K562 (cell line): ENCODE results near the gene PXN. TPM values are rescaled to one million over a fixed set of nuclear protein-coding genes. Genes with fewer than 3 reads are reported as not detected.

ENCODE experiments used
- ATF1 ChIP-seq, 2 experiments: fragments of 450-650 bp in 1 of 2; IDR thresholded peaks; 2 replicates each; pipeline ENCODE4 v1.6.1; 2016; ENCODE audit warnings: missing compliant biosample characterization in 1 of 2, missing genetic modification characterization in 1 of 2
- ATF7 ChIP-seq: fragments of 450-650 bp; IDR thresholded peaks from 2 replicates; pipeline ENCODE4 v1.7.1; 2014; ENCODE audit warnings: mild to moderate bottlenecking, moderate library complexity
- BDP1 ChIP-seq: IDR thresholded peaks from 3 replicates; pipeline ENCODE4 v1.6.1; 2011; ENCODE audit not compliant: insufficient read length, insufficient read depth
- CHD4 ChIP-seq: fragments of 200-600 bp; sonication (generic); IDR thresholded peaks from 3 replicates; pipeline ENCODE4 v1.6.1; 2012; ENCODE audit warnings: low read depth, mild to moderate bottlenecking, mixed read lengths, low read length, inconsistent platforms; ENCODE audit not compliant: insufficient read depth, insufficient replicate concordance, poor library complexity, severe bottlenecking
- CREB3 ChIP-seq: fragments of 450-650 bp; conservative IDR thresholded peaks from 2 replicates; pipeline ENCODE4 v1.6.1; 2016; ENCODE audit warnings: missing genetic modification characterization, low read depth, mild to moderate bottlenecking, missing compliant biosample characterization, moderate library complexity
- E2F5 ChIP-seq: sonication (generic); formaldehyde crosslinking; IDR thresholded peaks from 2 replicates; pipeline ENCODE4 v1.8.0; 2022; ENCODE audit warnings: mild to moderate bottlenecking, missing genetic modification reagents
- E4F1 ChIP-seq: fragments of 250-450 bp; sonication (Bioruptor Pico); IDR thresholded peaks from 2 replicates; pipeline ENCODE4 v1.5.0; 2021; ENCODE audit warnings: mild to moderate bottlenecking, borderline replicate concordance
- ELK1 ChIP-seq: sonication (generic); formaldehyde crosslinking; IDR thresholded peaks from 2 replicates; pipeline ENCODE4 v1.8.1; 2022; ENCODE audit warnings: missing genetic modification reagents
- ESRRA ChIP-seq: fragments of 450-650 bp; IDR thresholded peaks from 2 replicates; pipeline ENCODE4 v1.6.1; 2014; ENCODE audit warnings: low read depth, mild to moderate bottlenecking, moderate library complexity, borderline replicate concordance
- ETV6 ChIP-seq, 3 experiments: fragments of 150-350 bp in 1 of 3; sonication (generic) in 1 of 3; formaldehyde crosslinking in 1 of 3; IDR thresholded peaks; 2 replicates each; pipeline versions ENCODE4 v1.6.1 to v1.8.0; 2014 to 2022; ENCODE audit warnings: borderline replicate concordance in 2 of 3, low read depth in 2 of 3, antibody characterized with exemption in 1 of 3, low read length in 1 of 3, mild to moderate bottlenecking in 1 of 3, missing genetic modification reagents in 1 of 3
- FOXP1 ChIP-seq: sonication (generic); formaldehyde crosslinking; IDR thresholded peaks from 2 replicates; pipeline ENCODE4 v1.8.0; 2022; ENCODE audit warnings: mild to moderate bottlenecking, missing genetic modification reagents
- LCOR ChIP-seq: sonication (generic); formaldehyde crosslinking; IDR thresholded peaks from 2 replicates; pipeline ENCODE4 v1.8.0; 2022; ENCODE audit warnings: mild to moderate bottlenecking, missing genetic modification reagents
- MAZ ChIP-seq, 2 experiments: fragments of 450-650 bp in 1 of 2; sonication (generic) in 1 of 2; formaldehyde crosslinking; IDR thresholded peaks in 1 of 2; conservative IDR thresholded peaks in 1 of 2; 2 replicates each; pipeline versions ENCODE4 v1.4.0 to v1.5.0; 2020; ENCODE audit warnings: mild to moderate bottlenecking in 1 of 2, missing genetic modification reagents in 1 of 2
- MCM5 ChIP-seq: fragments of 450-650 bp; IDR thresholded peaks from 2 replicates; pipeline ENCODE4 v1.6.1; 2016; ENCODE audit warnings: low read depth
- NCOA2 ChIP-seq, 2 experiments: fragments of 450-650 bp; IDR thresholded peaks; 2 replicates each; pipeline ENCODE4 v1.6.1; 2018; ENCODE audit warnings: mild to moderate bottlenecking in 2 of 2, moderate library complexity in 1 of 2; ENCODE audit not compliant: partially characterized antibody in 2 of 2
- PTBP1 ChIP-seq: fragments of 200-400 bp; formaldehyde crosslinking; IDR thresholded peaks from 2 replicates; pipeline ENCODE4 v1.6.1; 2017; ENCODE audit warnings: low read depth, low read length
- PYGO2 ChIP-seq: fragments of 450-650 bp; IDR thresholded peaks from 2 replicates; pipeline ENCODE4 v1.6.1; 2016; ENCODE audit warnings: mild to moderate bottlenecking, missing genetic modification characterization, moderate library complexity, missing compliant biosample characterization
- RHOXF2B ChIP-seq: fragments of 250-450 bp; sonication (Bioruptor Pico); conservative IDR thresholded peaks from 2 replicates; pipeline ENCODE4 v1.5.1; 2021
- SMARCE1 ChIP-seq: fragments of 450-650 bp; IDR thresholded peaks from 2 replicates; pipeline ENCODE4 v1.7.1; 2016; ENCODE audit warnings: mild to moderate bottlenecking
- TARDBP ChIP-seq: fragments of 450-650 bp; IDR thresholded peaks from 2 replicates; pipeline ENCODE4 v1.6.1; 2016
- TBL1XR1 ChIP-seq, 2 experiments: IDR thresholded peaks; 2 replicates each; pipeline ENCODE4 v1.6.1; 2012; ENCODE audit warnings: improper control_type of control experiment in 2 of 2, low read length in 2 of 2, mild to moderate bottlenecking in 1 of 2
- TCF3 ChIP-seq: sonication (generic); formaldehyde crosslinking; IDR thresholded peaks from 2 replicates; pipeline ENCODE4 v1.4.0; 2020; ENCODE audit warnings: mild to moderate bottlenecking, missing genetic modification reagents
- U2AF2 ChIP-seq: fragments of 200-400 bp; formaldehyde crosslinking; optimal IDR thresholded peaks from 2 replicates; pipeline ENCODE3; 2017; ENCODE audit warnings: low read depth, mild to moderate bottlenecking, low read length
- ZNF3 ChIP-seq: fragments of 250-450 bp; sonication (Bioruptor Pico); IDR thresholded peaks from 2 replicates; pipeline ENCODE4 v1.5.0; 2021; ENCODE audit warnings: mild to moderate bottlenecking, moderate library complexity
- ZNF780A ChIP-seq: fragments of 250-450 bp; sonication (Bioruptor Pico); IDR thresholded peaks from 2 replicates; pipeline ENCODE4 v1.5.0; 2021; ENCODE audit warnings: mild to moderate bottlenecking
- polyA plus RNA-seq, 8 experiments: library from polyadenylated mRNA; depleted of rRNA in 4 of 8; stranded (reverse) in 5 of 8; unstranded in 3 of 8; fragments of >200 nt; fragmentation: Nextera tagmentation in 2 of 8; fragmentation: Illumina TruSeq in 1 of 8; extraction: Ambion mirVana in 2 of 8; extraction: Trizol in 1 of 8; gene quantifications; 2 replicates each; pipeline versions ENCODE4 v1.2.1 to v1.2.3, GENCODE V29; 2011 to 2014; ENCODE audit warnings: inconsistent platforms in 1 of 8, missing spikeins in 1 of 8
- total RNA-seq, 7 experiments: library from RNA; depleted of rRNA in 6 of 7; stranded (reverse); fragments of >200 nt in 6 of 7; fragmentation: Illumina TruSeq in 2 of 7; extraction: Trizol in 2 of 7; gene quantifications; 2 replicates each; pipeline versions ENCODE4 v1.2.1 to v1.2.3, GENCODE V29; 2011 to 2021; ENCODE audit warnings: low replicate concordance in 1 of 7

Gene PXN
- total and polyA plus RNA-seq, 9 of the 15 experiments (the other 6 are each of a cell fraction or from before 2014, with no cell fraction given): 4.0 to 74.1 (median 18.6) TPM

GRCh38 chr12:120229071-120229486 lies 36.5 kb downstream of the PXN start (continued):
- TF ChIP-seq ETV6 (IDR thresholded peaks at IDR 0.05; ENCODE audit: borderline replicate concordance in 1 of 2, low read depth in 2 of 2, low read length in 1 of 2): peak in 1 of 2 experiments; percentile 59; a peak in 1 of 4 replicates
- no peak for TF ChIP-seq ETV6 (CRISPR knock-in tag; IDR thresholded peaks at IDR 0.05; ENCODE audit: borderline replicate concordance)
- TF ChIP-seq FOXP1 (CRISPR knock-in tag): no peak
- peak; percentile 83 for TF ChIP-seq TCF3 (CRISPR knock-in tag)
- TF ChIP-seq LCOR: no peak
- peak in 1 of 2 experiments; percentile 73; a peak in 2 of 4 replicates for TF ChIP-seq TBL1XR1 (IDR thresholded peaks at IDR 0.05; ENCODE audit: low read length in 2 of 2)
- no peak for TF ChIP-seq CREB3
- no peak for TF ChIP-seq ATF1 (CRISPR knock-in tag; IDR thresholded peaks at IDR 0.05)
- TF ChIP-seq ATF1 (tag; IDR thresholded peaks at IDR 0.05): no peak
- TF ChIP-seq PTBP1: 0 out of 2 replicates have a peak, but pooled peaks have one; percentile 13
- TF ChIP-seq MAZ (CRISPR knock-in tag; conservative IDR thresholded peaks at IDR 0.05 in 1 of 2, IDR thresholded peaks at IDR 0.05 in 1 of 2): peak in 1 of 2 experiments; percentile 50; a peak in 1 of 4 replicates
- no peak for TF ChIP-seq RHOXF2B (CRISPR knock-in tag)
- no peak for TF ChIP-seq PYGO2 (tag)
- no peak for TF ChIP-seq U2AF2
- no peak for TF ChIP-seq BDP1
- TF ChIP-seq SMARCE1: peak; percentile 70; the same call in 1 of the 2 replicates
- TF ChIP-seq ATF7: no peak
- TF ChIP-seq ZNF3: no peak
- no peak for TF ChIP-seq ELK1 (CRISPR knock-in tag)
- no peak for TF ChIP-seq NCOA2 (IDR thresholded peaks at IDR 0.05; ENCODE audit: partially characterized antibody in 2 of 2)
- no peak for TF ChIP-seq CHD4
- TF ChIP-seq ESRRA: no peak
- TF ChIP-seq E4F1 (CRISPR knock-in tag): no peak
- no peak for TF ChIP-seq ZNF780A (CRISPR knock-in tag)
- TF ChIP-seq E2F5: no peak
- TF ChIP-seq MCM5: no peak
- TF ChIP-seq TARDBP: no peak
